ENCODE results near the gene ACY1. TPM values are rescaled to one million over a fixed set of nuclear protein-coding genes. Genes with fewer than 3 reads are reported as not detected.

The ACY1 gene
- polyA plus RNA-seq, 1 donor (not counting 4 experiments of a cell fraction or from before 2014, with no cell fraction given): 71.8 TPM

GRCh38 chr3:51985063-51985462 lies 1.7 kb downstream of the ACY1 start:
- H3K27ac ChIP-seq (ENCODE audit: control insufficient read depth, insufficient read depth, low read length): no peak overlapping the region
- DNase-seq (ENCODE audit: low read depth, low spot score) (no peak), FAIRE-seq (no peak)
- no peaks in the 10 kb centered on the region for H4K20me1 ChIP-seq (ENCODE audit: control insufficient read depth, extremely low read depth, insufficient read depth, low read length)
- no peak overlapping the region for H3K4me2 ChIP-seq (ENCODE audit: control insufficient read depth, extremely low read depth, insufficient read depth, low read depth, low read length)
- TF ChIP-seq, protein P1, sequence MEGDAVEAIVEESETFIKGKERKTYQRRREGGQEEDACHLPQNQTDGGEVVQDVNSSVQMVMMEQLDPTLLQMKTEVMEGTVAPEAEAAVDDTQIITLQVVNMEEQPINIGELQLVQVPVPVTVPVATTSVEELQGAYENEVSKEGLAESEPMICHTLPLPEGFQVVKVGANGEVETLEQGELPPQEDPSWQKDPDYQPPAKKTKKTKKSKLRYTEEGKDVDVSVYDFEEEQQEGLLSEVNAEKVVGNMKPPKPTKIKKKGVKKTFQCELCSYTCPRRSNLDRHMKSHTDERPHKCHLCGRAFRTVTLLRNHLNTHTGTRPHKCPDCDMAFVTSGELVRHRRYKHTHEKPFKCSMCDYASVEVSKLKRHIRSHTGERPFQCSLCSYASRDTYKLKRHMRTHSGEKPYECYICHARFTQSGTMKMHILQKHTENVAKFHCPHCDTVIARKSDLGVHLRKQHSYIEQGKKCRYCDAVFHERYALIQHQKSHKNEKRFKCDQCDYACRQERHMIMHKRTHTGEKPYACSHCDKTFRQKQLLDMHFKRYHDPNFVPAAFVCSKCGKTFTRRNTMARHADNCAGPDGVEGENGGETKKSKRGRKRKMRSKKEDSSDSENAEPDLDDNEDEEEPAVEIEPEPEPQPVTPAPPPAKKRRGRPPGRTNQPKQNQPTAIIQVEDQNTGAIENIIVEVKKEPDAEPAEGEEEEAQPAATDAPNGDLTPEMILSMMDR (optimal IDR thresholded peaks at IDR 0.05 in 1 of 3, IDR thresholded peaks at IDR 0.05 in 1 of 3, conservative IDR thresholded peaks at IDR 0.05 in 1 of 3; ENCODE audit: extremely low read depth in 1 of 3, insufficient read depth in 2 of 3, low read length in 3 of 3): no peak
- TF ChIP-seq EZH2 (IDR thresholded peaks at IDR 0.05; ENCODE audit: low read length): no peak
- no peaks in the 10 kb centered on the region for H3K9me1 ChIP-seq (ENCODE audit: control insufficient read depth, extremely low read depth, insufficient read depth, low read length)
- no peaks in the 10 kb centered on the region for H3K27me3 ChIP-seq (ENCODE audit: control insufficient read depth, extremely low read depth, insufficient read depth, low read length)
- dilution Hi-C loops (cut with MboI; ENCODE audit: extremely low pct_ligation_motif_present, low sequenced_read_pairs): no loop called here
- no peak overlapping the region for H2AFZ ChIP-seq (ENCODE audit: control insufficient read depth, low read length)
- H3K4me3 ChIP-seq (ENCODE audit: control insufficient read depth in 2 of 3, extremely low read depth in 1 of 3, insufficient read depth in 2 of 3, low read depth in 1 of 3, low read length in 3 of 3): no peak overlapping the region
- H3K9me3 ChIP-seq (ENCODE audit: control insufficient read depth, low read depth, low read length): no peaks in the 10 kb centered on the region
- peaks cover 2 to 5% of the 10 kb centered on the region in 2 experiments for H3K36me3 ChIP-seq (ENCODE audit: control insufficient read depth in 2 of 2, extremely low read depth in 1 of 2, insufficient read depth in 2 of 2, low read length in 2 of 2)
- H3K9ac ChIP-seq (ENCODE audit: control insufficient read depth, extremely low read depth, insufficient read depth, low read length): no peak overlapping the region
- H3K79me2 ChIP-seq (ENCODE audit: control insufficient read depth, insufficient read depth, low read length): peaks cover 4% of the 10 kb centered on the region
- H3K4me1 ChIP-seq (ENCODE audit: control insufficient read depth, extremely low read depth, insufficient read depth, low read length): peaks cover 14% of the 10 kb centered on the region

GRCh38 chr3:51986010-51986947 lies 2.9 kb downstream of the ACY1 start:
- H2AFZ ChIP-seq (ENCODE audit: control insufficient read depth, low read length): no peak overlapping the region
- no peaks in the 10 kb centered on the region for H4K20me1 ChIP-seq (ENCODE audit: control insufficient read depth, extremely low read depth, insufficient read depth, low read length)
- H3K79me2 ChIP-seq (ENCODE audit: control insufficient read depth, insufficient read depth, low read length): peaks cover 4% of the 10 kb centered on the region
- H3K4me2 ChIP-seq (ENCODE audit: control insufficient read depth, extremely low read depth, insufficient read depth, low read depth, low read length): no peak overlapping the region
- H3K4me3 ChIP-seq (ENCODE audit: control insufficient read depth in 2 of 3, extremely low read depth in 1 of 3, insufficient read depth in 2 of 3, low read depth in 1 of 3, low read length in 3 of 3): no peak overlapping the region
- no peaks in the 10 kb centered on the region for H3K9me3 ChIP-seq (ENCODE audit: control insufficient read depth, low read depth, low read length)
- H3K4me1 ChIP-seq (ENCODE audit: control insufficient read depth, extremely low read depth, insufficient read depth, low read length): peaks cover 14% of the 10 kb centered on the region
- H3K9ac ChIP-seq (ENCODE audit: control insufficient read depth, extremely low read depth, insufficient read depth, low read length): no peak overlapping the region
- dilution Hi-C loops (cut with MboI; ENCODE audit: extremely low pct_ligation_motif_present, low sequenced_read_pairs): no loop called here
- DNase-seq (ENCODE audit: low read depth, low spot score): no peak
- no peak overlapping the region for H3K27ac ChIP-seq (ENCODE audit: control insufficient read depth, insufficient read depth, low read length)
- no peak for FAIRE-seq
- TF ChIP-seq, protein P1 (optimal IDR thresholded peaks at IDR 0.05 in 1 of 3, IDR thresholded peaks at IDR 0.05 in 1 of 3, conservative IDR thresholded peaks at IDR 0.05 in 1 of 3; ENCODE audit: extremely low read depth in 1 of 3, insufficient read depth in 2 of 3, low read length in 3 of 3): no peak
- peaks cover 2 to 6% of the 10 kb centered on the region in 2 experiments for H3K36me3 ChIP-seq (ENCODE audit: control insufficient read depth in 2 of 2, extremely low read depth in 1 of 2, insufficient read depth in 2 of 2, low read length in 2 of 2)
- no peaks in the 10 kb centered on the region for H3K9me1 ChIP-seq (ENCODE audit: control insufficient read depth, extremely low read depth, insufficient read depth, low read length)
- H3K27me3 ChIP-seq (ENCODE audit: control insufficient read depth, extremely low read depth, insufficient read depth, low read length): no peaks in the 10 kb centered on the region
